Panc1 (cell line): ENCODE measurements around the gene RPS18. TPM values are rescaled to one million over a fixed set of nuclear protein-coding genes. Genes with fewer than 3 reads are reported as not detected.

Source experiments
- ATAC-seq: fragments of 200-7000 bp; cut with Tn5 transposase; 2 replicates; pipeline ENCODE4 v1.9.1; 2020; ENCODE audit warnings: mild to moderate bottlenecking, moderate library complexity
- BruUV-seq: library from RNA; stranded (reverse); fragments of 400-500 nt; replicated peaks from 2 replicates; lab custom pipeline; 2021; lab: Mats Ljungman, UMichigan
- CTCF ChIA-PET: fragments of 300-600 bp; sonication (Branson Sonifier 250); formaldehyde crosslinking; loops from one replicate; lab custom pipeline; 2022; ENCODE audit warnings: antibody characterized with exemption; lab: Charles Lee
- POLR2A ChIA-PET: fragments of 300-600 bp; sonication (Branson Sonifier 250); formaldehyde crosslinking; loops from one replicate; lab custom pipeline; 2022; ENCODE audit warnings: antibody characterized with exemption; lab: Charles Lee
- DNase-seq: peaks from one replicate; pipeline ENCODE4 v3.0.0-alpha.2; 2010; ENCODE audit warnings: low read depth, low spot score
- H3K27ac ChIP-seq: 2 replicates; pipeline ENCODE4 v1.5.1; 2011; ENCODE audit warnings: mild to moderate bottlenecking, low read length, inconsistent platforms
- H3K27me3 ChIP-seq: fragments of 200-500 bp; sonication (Bioruptor generic); 2 replicates; pipeline ENCODE4 v1.6.0; 2014; ENCODE audit warnings: low read length, inconsistent platforms; ENCODE audit not compliant: control insufficient read depth, insufficient read depth
- H3K36me3 ChIP-seq: fragments of 200-500 bp; sonication (Bioruptor generic); 2 replicates; pipeline ENCODE4 v1.5.1; 2014; ENCODE audit warnings: inconsistent platforms, mild to moderate bottlenecking, low read length, moderate library complexity; ENCODE audit not compliant: control insufficient read depth, insufficient read depth
- H3K4me1 ChIP-seq: 2 replicates; pipeline ENCODE4 v1.5.1; 2011; ENCODE audit warnings: inconsistent platforms, mild to moderate bottlenecking, low read length, moderate library complexity; ENCODE audit not compliant: control insufficient read depth, insufficient read depth
- H3K4me3 ChIP-seq, 2 experiments: 2 replicates each; pipeline ENCODE4 v1.5.1; 2011 to 2012; ENCODE audit warnings: low read depth in 2 of 2, low read length in 2 of 2, mild to moderate bottlenecking in 2 of 2, inconsistent platforms in 1 of 2, moderate library complexity in 1 of 2
- H3K9me3 ChIP-seq: fragments of 200-500 bp; sonication (Bioruptor generic); 2 replicates; pipeline ENCODE4 v1.5.1; 2014; ENCODE audit warnings: low read depth, mild to moderate bottlenecking, inconsistent platforms, low read length, moderate library complexity; ENCODE audit not compliant: control insufficient read depth, insufficient read depth
- POLR2AphosphoS5 ChIP-seq: IDR thresholded peaks from 2 replicates; pipeline ENCODE4 v1.6.1; 2012; ENCODE audit warnings: mild to moderate bottlenecking, low read depth, low read length, moderate library complexity
- SIN3A ChIP-seq: IDR thresholded peaks from 2 replicates; pipeline ENCODE4 v1.6.1; 2012; ENCODE audit warnings: low read depth, mild to moderate bottlenecking, low read length, moderate library complexity, borderline replicate concordance; ENCODE audit not compliant: insufficient read depth
- TCF7L2 ChIP-seq: IDR thresholded peaks from 2 replicates; pipeline ENCODE4 v1.6.1; 2011; ENCODE audit warnings: mild to moderate bottlenecking, low read depth, low read length, inconsistent platforms
- in situ Hi-C: cut with HindIII; loops from 2 replicates; pipeline ENCODE4 v1.10.0; 2016; ENCODE audit warnings: low sequenced_read_pairs, low pct_unique_long_range_greater_than_20kb
- intact Hi-C: fragments of 100-400 bp; cut with micrococcal nuclease; formaldehyde crosslinking; loops from one replicate; pipeline ENCODE4 v1.10.0; 2022; ENCODE audit not compliant: unreplicated experiment
- total RNA-seq: library from RNA; stranded (reverse); gene quantifications from one replicate; pipeline ENCODE4 v1.2.1, GENCODE V29; 2021; ENCODE audit not compliant: unreplicated experiment
- TF ChIP-seq, protein P1 (sequence below), 2 experiments: IDR thresholded peaks; 2 replicates each; pipeline ENCODE4 v1.6.1; 2011 to 2012; ENCODE audit warnings: low read depth in 2 of 2, control low read depth in 1 of 2, low read length in 1 of 2, mild to moderate bottlenecking in 1 of 2, moderate library complexity in 1 of 2; ENCODE audit not compliant: insufficient read depth in 1 of 2
- TF ChIP-seq, protein P2 (sequence below): fragments of 450-650 bp; IDR thresholded peaks from 2 replicates; pipeline ENCODE4 v1.5.1; 2017; ENCODE audit warnings: mild to moderate bottlenecking

Gene RPS18
- total RNA-seq, 1 experiment from 2014 or later: 1,987 TPM

DNA sequence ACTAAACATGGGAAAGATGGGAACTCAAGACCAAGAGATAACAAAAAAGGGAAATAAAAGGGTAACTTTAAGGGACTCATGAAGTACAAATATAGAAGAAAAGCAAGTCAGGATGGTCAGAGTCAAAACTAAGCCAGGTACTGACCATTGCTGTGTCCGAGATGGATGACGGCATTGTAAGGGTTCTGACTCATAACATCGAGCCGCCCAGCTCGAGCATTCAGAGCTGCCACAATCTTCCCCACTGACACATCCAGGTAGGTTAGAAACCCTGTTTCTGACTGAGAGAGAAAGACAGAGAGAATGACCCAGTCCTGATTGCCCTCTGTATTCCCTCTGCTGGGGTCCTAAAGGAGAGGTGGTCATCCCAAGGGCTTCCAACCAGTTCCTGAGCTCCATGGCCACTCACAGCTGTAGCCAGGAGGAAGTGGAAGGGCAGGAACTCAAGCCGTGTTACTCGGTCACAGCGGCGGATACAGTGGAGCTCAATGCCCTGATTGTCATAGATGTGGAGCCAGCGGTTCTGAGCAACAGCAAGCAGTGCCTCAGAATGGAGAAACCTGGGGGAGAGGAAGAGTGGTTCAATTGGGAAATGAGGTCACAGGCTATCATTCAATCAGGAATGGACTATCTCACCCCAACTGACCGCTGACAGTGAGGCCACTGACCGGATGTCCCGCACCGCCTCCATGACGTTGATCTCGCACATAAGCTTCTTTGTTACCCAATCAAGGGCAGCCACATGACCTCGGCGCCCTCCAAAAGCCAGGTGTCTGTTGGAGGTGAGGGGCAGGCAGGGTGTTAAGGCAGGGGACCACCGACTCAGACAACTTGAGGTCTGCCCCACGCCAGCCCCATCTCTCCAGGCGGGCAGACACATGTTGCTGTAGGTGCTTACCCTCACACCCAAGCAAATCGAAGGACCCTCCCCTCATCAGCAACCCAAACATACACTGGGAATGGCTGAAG is 15.4 kb downstream of the RPS18 start:
- Histone ChIP-seq H3K36me3 (peaks cover 13% of the 10 kb centered on the region), H3K4me1 (peaks cover 19% of the 10 kb centered on the region), H3K27me3 (no peaks in the 10 kb centered on the region), H3K4me3 (peak overlapping the region in 1 of 2 experiments; percentile 91; a peak in 2 of 4 replicates), H3K9me3 (no peaks in the 10 kb centered on the region), H3K27ac (no peak overlapping the region; the same call in 1 of the 2 replicates)
- intact Hi-C loops: no loop called here
- DNase-seq: no peak
- POLR2A ChIA-PET: no interaction called here
- CTCF ChIA-PET: no interaction called here
- in situ Hi-C loops: no loop called here
- no TSS peak for BruUV-seq
- ATAC-seq: no peak
- TF ChIP-seq POLR2AphosphoS5 (no peak), TCF7L2 (no peak), SIN3A (no peak)
- TF ChIP-seq, protein P1, sequence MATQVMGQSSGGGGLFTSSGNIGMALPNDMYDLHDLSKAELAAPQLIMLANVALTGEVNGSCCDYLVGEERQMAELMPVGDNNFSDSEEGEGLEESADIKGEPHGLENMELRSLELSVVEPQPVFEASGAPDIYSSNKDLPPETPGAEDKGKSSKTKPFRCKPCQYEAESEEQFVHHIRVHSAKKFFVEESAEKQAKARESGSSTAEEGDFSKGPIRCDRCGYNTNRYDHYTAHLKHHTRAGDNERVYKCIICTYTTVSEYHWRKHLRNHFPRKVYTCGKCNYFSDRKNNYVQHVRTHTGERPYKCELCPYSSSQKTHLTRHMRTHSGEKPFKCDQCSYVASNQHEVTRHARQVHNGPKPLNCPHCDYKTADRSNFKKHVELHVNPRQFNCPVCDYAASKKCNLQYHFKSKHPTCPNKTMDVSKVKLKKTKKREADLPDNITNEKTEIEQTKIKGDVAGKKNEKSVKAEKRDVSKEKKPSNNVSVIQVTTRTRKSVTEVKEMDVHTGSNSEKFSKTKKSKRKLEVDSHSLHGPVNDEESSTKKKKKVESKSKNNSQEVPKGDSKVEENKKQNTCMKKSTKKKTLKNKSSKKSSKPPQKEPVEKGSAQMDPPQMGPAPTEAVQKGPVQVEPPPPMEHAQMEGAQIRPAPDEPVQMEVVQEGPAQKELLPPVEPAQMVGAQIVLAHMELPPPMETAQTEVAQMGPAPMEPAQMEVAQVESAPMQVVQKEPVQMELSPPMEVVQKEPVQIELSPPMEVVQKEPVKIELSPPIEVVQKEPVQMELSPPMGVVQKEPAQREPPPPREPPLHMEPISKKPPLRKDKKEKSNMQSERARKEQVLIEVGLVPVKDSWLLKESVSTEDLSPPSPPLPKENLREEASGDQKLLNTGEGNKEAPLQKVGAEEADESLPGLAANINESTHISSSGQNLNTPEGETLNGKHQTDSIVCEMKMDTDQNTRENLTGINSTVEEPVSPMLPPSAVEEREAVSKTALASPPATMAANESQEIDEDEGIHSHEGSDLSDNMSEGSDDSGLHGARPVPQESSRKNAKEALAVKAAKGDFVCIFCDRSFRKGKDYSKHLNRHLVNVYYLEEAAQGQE (IDR thresholded peaks at IDR 0.05; ENCODE audit: insufficient read depth in 1 of 2, low read depth in 2 of 2, low read length in 1 of 2): no peak
- TF ChIP-seq, protein P2, sequence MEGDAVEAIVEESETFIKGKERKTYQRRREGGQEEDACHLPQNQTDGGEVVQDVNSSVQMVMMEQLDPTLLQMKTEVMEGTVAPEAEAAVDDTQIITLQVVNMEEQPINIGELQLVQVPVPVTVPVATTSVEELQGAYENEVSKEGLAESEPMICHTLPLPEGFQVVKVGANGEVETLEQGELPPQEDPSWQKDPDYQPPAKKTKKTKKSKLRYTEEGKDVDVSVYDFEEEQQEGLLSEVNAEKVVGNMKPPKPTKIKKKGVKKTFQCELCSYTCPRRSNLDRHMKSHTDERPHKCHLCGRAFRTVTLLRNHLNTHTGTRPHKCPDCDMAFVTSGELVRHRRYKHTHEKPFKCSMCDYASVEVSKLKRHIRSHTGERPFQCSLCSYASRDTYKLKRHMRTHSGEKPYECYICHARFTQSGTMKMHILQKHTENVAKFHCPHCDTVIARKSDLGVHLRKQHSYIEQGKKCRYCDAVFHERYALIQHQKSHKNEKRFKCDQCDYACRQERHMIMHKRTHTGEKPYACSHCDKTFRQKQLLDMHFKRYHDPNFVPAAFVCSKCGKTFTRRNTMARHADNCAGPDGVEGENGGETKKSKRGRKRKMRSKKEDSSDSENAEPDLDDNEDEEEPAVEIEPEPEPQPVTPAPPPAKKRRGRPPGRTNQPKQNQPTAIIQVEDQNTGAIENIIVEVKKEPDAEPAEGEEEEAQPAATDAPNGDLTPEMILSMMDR: no peak

DNA sequence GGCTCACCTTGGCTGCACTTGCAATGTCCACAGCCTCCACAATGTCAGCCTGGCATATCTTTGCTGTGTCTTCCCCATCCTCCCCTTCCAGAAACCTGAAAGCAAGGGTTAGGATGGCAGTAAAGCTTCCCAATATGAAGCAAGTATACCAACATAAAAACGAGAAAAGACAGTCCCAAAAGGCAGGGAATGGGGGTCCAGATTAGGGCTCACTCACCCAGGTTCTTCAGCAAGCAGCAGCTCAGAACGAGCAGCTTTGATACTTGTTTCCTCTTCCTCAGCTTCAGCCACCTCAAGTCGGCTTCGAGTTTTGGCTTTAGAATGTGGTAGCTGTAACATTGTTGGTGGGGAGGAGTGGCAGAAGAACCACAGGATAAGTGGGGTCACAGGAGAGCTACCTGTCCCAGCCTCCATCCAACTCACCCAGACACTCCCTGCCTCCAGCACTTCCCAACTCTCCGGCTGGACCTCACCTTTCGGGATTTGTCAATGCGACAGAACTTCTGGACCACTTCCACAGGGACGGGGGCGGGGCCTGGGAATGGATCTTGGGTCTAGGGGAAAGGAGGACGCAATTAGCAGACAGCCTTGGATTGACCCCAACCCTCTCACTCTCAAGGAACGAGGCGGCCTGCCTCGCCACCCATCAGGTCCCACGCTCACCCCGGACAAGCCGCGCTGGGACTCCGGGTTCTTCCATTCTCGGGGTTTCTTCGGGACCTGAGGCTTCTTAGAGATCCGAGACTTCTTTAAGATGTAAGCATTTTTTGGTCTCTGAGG is 16.5 kb downstream of the RPS18 start:
- BruUV-seq: TSS peak; percentile 90
- no peak for TF ChIP-seq TCF7L2
- TF ChIP-seq SIN3A: no peak
- TF ChIP-seq POLR2AphosphoS5: no peak
- TF ChIP-seq, protein P2: no peak
- TF ChIP-seq, protein P1 (IDR thresholded peaks at IDR 0.05; ENCODE audit: insufficient read depth in 1 of 2, low read depth in 2 of 2, low read length in 1 of 2): no peak
- in situ Hi-C loops: no loop called here
- Histone ChIP-seq H3K4me3 (peak overlapping the region; percentile 91 to 97), H3K27ac (peak overlapping the region; percentile 95), H3K36me3 (peaks cover 13% of the 10 kb centered on the region), H3K4me1 (peaks cover 19% of the 10 kb centered on the region), H3K27me3 (no peaks in the 10 kb centered on the region), H3K9me3 (no peaks in the 10 kb centered on the region)
- peak; percentile 3; the same call in 1 of the 2 replicates for ATAC-seq
- ChIA-PET POLR2A (interaction anchor here (0.7 to 1.9 kb wide), 2 partner anchors 10 to 342 kb away, joined by 9 to 11 read pairs; partner anchors contain the start of gene B3GALT4), CTCF (interaction anchor here (0.6 to 1.6 kb wide), 2 partner anchors 11 to 43 kb away, joined by 4 to 5 read pairs; partner anchors contain the start of gene B3GALT4)
- DNase-seq: no peak
- intact Hi-C loops: no loop called here
